IPS-11a (cell line): Measurements from ENCODE around the gene FXYD3.

Source experiments
- H3K4me3 ChIP-seq: one replicate; pipeline ENCODE4 v1.5.1; 2013; ENCODE audit warnings: low read depth, low read length, control low read depth

Gene FXYD3

DNA sequence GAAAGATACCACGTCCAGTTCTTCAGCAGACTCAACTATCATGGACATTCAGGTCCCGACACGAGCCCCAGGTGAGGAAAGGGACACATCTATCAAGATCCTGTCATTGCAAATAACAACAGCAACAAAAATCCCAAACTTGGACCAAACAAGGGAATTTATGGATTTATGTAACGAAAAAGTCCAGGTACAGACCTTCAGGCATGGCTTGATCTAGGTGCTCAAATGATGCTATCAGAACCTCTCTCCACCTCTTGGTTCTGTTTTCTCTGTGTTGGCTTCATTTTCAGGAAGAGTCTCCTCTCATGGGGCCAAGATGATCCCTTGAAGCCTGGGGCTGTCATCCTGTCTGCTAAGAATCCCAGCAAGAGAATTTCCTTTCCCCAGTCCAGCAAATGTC lies 41.8 kb downstream of the FXYD3 start:
- H3K4me3 ChIP-seq, result no peak overlapping the region

DNA sequence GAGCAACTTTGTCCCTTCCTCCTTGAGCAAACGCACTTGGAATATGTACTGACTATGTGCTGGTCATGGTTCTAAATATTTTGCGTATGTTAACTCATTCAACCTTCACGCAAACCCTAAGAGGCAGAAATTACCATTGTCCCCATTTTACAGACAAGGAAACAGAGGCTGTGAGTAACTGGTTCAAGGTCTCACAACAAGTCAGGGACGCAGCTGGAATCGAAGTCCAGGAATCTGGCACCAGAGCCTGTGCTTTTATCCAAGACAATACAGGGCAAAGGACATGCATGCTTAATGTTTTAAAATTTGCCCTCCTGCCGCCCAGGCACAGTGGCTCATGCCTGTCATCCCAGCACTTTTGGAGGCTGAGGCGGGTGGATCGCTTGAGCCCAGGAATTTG lies 44.0 kb downstream of the FXYD3 start:
- no peak overlapping the region for H3K4me3 ChIP-seq

DNA sequence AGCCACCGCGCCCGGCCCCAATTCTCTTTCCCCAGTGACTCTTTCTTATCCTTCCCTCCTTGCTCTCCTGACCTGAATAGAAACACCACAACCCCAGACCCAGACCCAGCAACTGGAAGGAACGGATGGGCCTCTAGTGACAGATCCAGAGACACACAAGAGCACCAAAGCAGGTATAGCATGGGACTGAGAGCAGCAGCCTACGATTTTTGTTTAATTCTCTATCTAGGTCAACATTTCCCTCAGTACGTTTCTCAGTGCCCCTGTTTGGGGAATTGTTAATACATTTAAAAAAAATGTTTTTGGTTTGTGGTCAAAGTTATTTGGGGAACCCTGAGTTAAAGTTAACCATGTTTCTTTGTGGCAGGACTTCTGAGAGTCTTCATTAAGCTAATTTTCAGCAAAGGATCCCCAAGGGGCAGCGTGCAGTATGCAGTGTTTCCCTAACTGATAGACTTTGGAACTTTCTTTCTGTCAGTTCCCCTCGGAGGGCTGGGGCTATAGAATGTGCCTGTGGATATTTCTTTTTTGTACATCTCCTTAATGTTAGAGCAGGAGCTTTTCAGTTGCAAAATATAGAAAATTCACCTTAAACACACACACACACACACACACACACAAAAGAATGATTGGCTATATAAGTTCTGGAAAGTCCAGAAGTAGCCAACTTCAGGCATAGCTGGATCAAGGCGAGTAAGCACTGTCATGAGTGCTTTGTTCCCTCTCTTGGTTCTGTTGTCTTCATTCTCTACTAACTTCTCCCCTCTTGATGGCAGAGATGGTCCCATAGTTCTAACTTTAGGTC lies 45.2 kb downstream of the FXYD3 start:
- H3K4me3 ChIP-seq, result no peak overlapping the region

GRCh38 chr19:35161434-35161743 lies 45.8 kb downstream of the FXYD3 start:
- no peak overlapping the region for H3K4me3 ChIP-seq

DNA sequence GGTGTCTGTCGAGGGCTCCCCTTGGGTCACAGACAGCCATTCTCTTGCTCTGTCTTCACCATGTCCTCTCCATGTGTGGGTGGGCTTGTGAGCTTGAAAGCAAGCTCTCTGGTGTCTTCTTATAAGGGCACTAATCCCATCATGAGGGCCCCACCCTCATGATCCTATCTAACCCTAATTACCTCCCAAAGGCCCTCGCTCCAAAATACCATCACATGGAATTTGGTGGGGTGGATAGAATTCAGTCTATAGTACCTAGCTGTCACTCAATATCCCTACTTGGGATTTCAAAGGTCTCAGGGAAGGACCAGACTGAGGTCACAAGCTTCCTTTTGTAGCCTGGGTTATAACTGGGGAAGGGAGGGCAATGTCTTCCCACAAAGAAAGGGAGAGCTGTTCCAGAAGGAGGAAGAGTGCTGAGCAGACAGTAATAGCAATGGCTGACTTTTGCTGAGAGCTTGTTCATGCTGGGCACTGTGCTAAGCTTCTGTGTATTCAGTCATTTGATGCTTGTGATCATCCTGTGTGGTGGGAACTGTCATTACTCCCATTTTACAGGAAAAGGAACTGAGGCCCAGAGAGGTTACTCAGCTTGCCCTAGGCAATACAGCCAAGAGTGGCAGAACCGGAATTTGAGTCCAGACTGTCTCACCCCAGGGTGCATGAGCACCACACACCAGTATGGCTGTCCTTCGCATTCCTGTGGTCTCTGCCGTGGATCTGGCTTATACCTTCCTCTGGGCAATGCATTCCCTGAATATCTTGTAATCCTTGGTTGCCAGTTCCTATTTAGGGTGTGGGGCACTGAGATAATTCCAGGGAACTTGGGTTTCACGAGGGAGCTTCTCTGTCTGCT lies 47.1 kb downstream of the FXYD3 start:
- H3K4me3 ChIP-seq, result no peak overlapping the region

GRCh38 chr19:35164418-35164817 lies 48.8 kb downstream of the FXYD3 start:
- H3K4me3 ChIP-seq, result no peak overlapping the region

DNA sequence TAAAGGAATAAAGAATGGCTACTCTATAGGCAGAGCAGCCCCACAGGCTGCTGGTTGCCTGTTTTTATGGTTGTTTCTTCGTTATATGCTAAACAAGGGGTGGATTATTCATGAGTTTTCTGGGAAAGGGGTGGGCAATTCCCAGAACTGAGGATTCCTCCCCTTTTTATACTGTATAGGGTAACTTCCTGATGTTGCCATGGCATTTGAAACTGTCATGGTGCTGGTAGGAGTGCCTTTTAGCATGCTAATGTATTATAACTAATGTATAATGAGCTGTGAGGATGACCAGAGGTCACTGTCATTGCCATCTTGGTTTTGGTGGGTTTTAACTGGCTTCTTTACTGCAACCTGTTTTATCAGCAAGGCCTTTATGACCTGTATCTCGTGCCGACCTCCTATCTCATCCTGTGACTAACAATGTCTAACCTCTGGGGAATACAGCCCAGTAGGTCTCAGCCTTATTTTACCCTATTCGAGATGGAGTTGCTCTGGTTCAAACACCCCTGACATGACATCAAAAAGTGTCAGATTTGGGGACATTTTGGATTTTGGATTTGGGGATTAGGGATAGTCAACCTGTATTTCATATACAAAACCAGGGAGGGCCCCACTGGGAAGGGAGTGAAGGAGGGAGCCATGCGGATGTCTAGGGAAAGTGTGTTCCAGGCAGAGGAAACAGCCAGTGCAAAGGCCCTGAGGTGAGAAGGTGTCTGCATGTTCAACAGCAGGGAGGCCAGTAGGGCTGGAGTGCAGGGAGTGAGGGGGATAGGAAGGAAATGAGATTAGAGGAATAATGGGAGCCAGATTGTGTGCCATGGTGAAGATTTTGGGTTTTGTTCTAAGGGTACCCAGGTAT lies 49.8 kb downstream of the FXYD3 start:
- H3K4me3 ChIP-seq, result no peak overlapping the region

GRCh38 chr19:35166100-35167063 lies 50.8 kb downstream of the FXYD3 start:
- no peak overlapping the region for H3K4me3 ChIP-seq

- no peak overlapping the region for H3K4me3 ChIP-seq
Measured at GRCh38 chr19:35167251-35168119, 51.9 kb downstream of the FXYD3 start.

- no peak overlapping the region for H3K4me3 ChIP-seq
Measured at GRCh38 chr19:35168196-35168595, 52.6 kb downstream of the FXYD3 start.

DNA sequence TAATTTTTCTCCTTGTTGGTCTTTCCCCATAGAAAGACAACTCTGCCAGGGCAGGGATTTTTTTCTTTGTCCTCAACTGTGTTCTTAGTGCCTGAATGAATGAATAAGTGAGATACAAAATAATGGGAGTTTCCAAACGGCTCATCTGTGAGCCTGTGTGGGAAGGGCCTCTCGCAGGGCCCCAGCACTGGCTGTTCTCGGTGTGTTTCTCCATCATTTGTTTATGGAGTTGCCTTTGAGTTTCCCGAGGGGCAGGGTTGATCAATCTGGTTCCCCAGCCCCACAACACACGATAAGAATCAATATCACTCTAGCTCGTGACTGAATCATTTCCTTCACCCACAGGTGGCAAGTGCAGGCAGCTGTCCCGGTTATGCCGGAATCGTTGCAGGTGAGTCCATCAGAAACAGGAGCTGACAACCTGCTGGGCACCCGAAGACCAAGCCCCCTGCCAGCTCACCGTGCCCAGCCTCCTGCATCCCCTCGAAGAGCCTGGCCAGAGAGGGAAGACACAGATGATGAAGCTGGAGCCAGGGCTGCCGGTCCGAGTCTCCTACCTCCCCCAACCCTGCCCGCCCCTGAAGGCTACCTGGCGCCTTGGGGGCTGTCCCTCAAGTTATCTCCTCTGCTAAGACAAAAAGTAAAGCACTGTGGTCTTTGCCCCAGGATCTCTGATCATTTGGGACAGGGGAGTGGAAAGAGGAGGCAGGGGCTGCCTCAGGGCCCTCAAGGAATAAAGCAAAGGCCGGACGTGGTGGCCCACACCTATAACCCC lies 53.8 kb downstream of the FXYD3 start:
- no peak overlapping the region for H3K4me3 ChIP-seq

GRCh38 chr19:35170359-35171061 lies 54.9 kb downstream of the FXYD3 start:
- no peak overlapping the region for H3K4me3 ChIP-seq

DNA sequence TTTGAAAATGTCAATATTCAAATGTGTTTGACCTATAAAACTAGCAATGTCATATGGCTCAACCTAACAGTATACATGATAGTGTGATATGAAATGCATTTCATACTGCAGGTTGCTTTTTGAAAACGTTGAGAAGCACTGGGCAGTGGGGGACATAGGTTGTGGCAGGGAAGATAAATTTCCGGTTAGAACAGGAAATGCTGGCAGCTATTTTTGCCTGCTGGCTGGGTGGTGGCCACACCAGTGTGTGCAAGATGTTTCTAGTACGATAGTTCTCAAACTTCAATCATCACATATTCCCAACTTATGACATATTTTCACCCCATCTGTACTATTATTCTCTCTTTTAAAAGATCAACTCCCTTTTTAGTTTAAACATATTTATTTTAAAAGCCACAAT lies 56.1 kb downstream of the FXYD3 start:
- no peak overlapping the region for H3K4me3 ChIP-seq
